ENCODE data around the gene DDX46. TPM values are rescaled to one million over a fixed set of nuclear protein-coding genes. Genes with fewer than 3 reads are reported as not detected.
A peak's percentile ranks its signal among the peaks of the same experiment; 100 is the strongest.

The DDX46 gene
- total RNA-seq, 1 experiment from 2014 or later, result 33.1 TPM

DNA sequence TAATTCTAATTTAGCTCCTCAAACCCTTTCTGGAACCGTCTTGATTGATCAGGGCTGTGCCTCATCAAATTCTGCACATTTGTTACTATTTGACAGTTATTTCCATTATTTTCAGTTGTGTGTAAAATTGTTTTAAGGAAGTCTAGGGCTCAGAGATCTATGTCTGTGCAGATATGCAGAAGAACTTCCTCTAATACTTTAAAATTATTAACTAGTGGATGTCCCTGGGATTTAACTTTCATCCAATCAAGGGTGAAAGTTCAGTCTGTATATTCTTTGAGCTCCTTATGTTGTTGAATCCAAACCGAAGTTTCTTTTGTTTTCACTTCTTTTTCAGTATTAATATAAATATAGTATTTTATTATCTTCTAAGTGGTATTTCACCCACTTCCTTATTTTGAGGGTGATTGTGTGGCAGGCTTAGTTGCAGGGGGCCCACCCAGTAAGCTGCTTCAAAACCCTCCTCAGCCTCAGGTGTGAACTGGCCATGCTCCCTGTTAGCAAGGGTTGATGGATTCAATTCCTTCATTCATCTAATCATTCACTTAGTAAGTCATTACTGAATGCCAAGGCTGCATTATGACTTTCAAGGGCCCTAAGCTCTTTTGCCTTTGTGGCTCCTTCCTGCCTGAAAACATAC lies 22.3 kb upstream of the DDX46 start:
- Histone ChIP-seq H4K20me1 (ENCODE audit: insufficient read depth, low read depth, low read length) (no peaks in the 10 kb centered on the region), H3K9me3 (ENCODE audit: low read length) (no peaks in the 10 kb centered on the region), H3K4me1 (ENCODE audit: low read length) (peaks cover 37% of the 10 kb centered on the region), H3K27me3 (ENCODE audit: low read length) (no peaks in the 10 kb centered on the region), H3K9me2 (replicated peaks; ENCODE audit: insufficient read depth, low read length) (no peaks in the 10 kb centered on the region), H3K4me2 (ENCODE audit: low read depth, low read length, poor library complexity, severe bottlenecking) (peak overlapping the region; percentile 14), H3K36me3 (ENCODE audit: insufficient read depth, low read length) (peaks cover 6% of the 10 kb centered on the region), H3K27ac (ENCODE audit: low read length) (peak overlapping the region; percentile 86), H3K9ac (ENCODE audit: low read length) (peak overlapping the region; percentile 10; the same call in 1 of the 2 replicates), H2AFZ (ENCODE audit: low read length) (peak overlapping the region; percentile 91), H3K79me2 (ENCODE audit: low read length) (peaks cover 29% of the 10 kb centered on the region), H3K4me3 (ENCODE audit: low read length) (no peak overlapping the region)
- DNase-seq, result peak; percentile 59

DNA sequence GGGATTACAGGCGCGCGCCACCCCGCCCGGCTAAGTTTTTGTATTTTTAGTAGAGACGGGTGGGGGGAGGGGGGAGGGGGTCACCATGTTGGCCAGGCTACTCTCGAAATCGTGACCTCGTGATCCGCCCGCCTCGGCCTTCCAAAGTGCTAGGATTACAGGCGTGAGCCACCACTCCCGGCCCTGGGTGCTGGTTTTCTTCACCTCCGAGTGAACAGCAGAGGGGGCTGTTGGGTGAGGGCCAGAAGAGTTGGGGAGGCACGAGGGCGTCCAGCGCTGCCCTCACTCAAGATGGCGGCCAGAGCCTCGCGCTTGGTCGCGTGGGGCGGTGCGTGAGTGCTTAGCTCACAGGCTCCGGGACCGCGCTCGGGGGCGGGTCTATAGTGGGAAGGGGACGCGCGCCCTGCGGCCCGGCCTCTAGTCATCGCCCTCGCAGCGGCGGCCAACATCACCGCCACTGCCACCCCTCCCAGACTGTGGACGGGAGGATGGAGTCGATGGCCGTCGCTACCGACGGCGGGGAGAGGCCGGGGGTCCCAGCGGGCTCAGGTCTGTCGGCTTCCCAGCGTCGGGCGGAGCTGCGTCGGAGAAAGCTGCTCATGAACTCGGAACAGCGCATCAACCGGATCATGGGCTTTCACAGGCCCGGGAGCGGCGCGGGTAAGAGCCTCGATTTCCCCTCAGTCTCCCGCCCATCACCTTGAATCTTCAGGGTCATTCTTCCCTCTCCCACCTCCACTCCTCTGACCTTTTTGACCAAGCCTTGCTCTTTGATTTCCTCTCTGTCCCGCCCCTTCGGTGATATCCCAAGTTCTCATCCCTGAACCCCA lies 20.2 kb upstream of the DDX46 start, which contains the start of gene CAMLG:
Gene CAMLG, plus strand, starts transcription at position 416 of the 830 bp plus-strand sequence. Its CDS starts 73 bp downstream, at position 489.
- H3K4me3 ChIP-seq (ENCODE audit: low read length), result peak within 1 kb of the TSS; percentile 76
- H3K9me2 ChIP-seq (replicated peaks; ENCODE audit: insufficient read depth, low read length), result no peaks in the 10 kb centered on the region
- peak within 1 kb of the TSS; percentile 75 for H3K9ac ChIP-seq (ENCODE audit: low read length)
- no peaks in the 10 kb centered on the region for H4K20me1 ChIP-seq (ENCODE audit: insufficient read depth, low read depth, low read length)
- H3K9me3 ChIP-seq (ENCODE audit: low read length), result no peaks in the 10 kb centered on the region
- H3K36me3 ChIP-seq (ENCODE audit: insufficient read depth, low read length), result peaks cover 19% of the 10 kb centered on the region
- H3K79me2 ChIP-seq (ENCODE audit: low read length), result peaks cover 47% of the 10 kb centered on the region
- H2AFZ ChIP-seq (ENCODE audit: low read length), result peak within 1 kb of the TSS; percentile 66; the same call in 1 of the 2 replicates
- peak; percentile 99 for DNase-seq
- H3K4me1 ChIP-seq (ENCODE audit: low read length), result peaks cover 38% of the 10 kb centered on the region
- peak within 1 kb of the TSS; percentile 3 for H3K27ac ChIP-seq (ENCODE audit: low read length)
- H3K4me2 ChIP-seq (ENCODE audit: low read depth, low read length, poor library complexity, severe bottlenecking), result peak within 1 kb of the TSS; percentile 71
- no peaks in the 10 kb centered on the region for H3K27me3 ChIP-seq (ENCODE audit: low read length)

DNA sequence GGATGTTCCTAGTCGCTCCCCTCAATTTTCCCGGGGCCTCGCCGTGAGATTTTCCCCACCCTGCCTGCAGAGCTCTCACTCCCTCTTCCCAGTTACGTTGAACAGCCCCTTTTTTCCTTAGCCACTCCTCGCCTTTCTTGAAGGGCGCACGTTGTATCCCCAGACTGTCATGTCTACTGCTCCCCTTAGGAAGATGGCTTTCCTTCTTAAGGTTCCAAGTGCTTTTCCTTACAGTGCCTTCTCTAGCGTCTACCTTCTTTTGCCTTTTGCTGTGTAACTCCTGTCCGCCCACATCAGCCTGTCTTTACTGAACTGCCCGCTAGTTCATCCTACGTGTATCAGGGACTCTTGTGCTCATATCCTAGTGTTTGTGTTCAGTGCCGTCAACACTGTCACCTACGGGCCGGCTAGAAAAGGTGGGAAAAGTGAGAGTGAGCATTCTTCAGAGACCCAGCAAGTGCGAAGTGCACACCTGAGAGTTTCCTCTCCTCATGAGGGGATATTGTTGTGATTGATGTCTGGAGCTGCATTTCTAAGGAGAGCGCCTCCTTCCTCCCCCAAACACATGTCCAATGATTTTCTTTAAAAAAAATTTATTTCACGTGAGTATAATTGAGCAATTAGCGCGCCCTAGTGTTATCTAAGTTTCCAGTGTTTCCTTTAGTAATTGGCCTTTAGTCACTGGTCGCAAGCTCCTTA lies 19.5 kb upstream of the DDX46 start:
- Histone ChIP-seq H3K36me3 (ENCODE audit: insufficient read depth, low read length) (peaks cover 23% of the 10 kb centered on the region), H4K20me1 (ENCODE audit: insufficient read depth, low read depth, low read length) (no peaks in the 10 kb centered on the region), H3K4me2 (ENCODE audit: low read depth, low read length, poor library complexity, severe bottlenecking) (peak overlapping the region; percentile 71), H3K9ac (ENCODE audit: low read length) (peak overlapping the region; percentile 75), H3K4me3 (ENCODE audit: low read length) (peak overlapping the region; percentile 76), H3K79me2 (ENCODE audit: low read length) (peaks cover 54% of the 10 kb centered on the region), H3K9me2 (replicated peaks; ENCODE audit: insufficient read depth, low read length) (no peaks in the 10 kb centered on the region), H3K9me3 (ENCODE audit: low read length) (no peaks in the 10 kb centered on the region), H3K27me3 (ENCODE audit: low read length) (no peaks in the 10 kb centered on the region), H3K27ac (ENCODE audit: low read length) (peak overlapping the region; percentile 3), H2AFZ (ENCODE audit: low read length) (no peak overlapping the region), H3K4me1 (ENCODE audit: low read length) (peaks cover 38% of the 10 kb centered on the region)
- peak; percentile 78 for DNase-seq

DNA sequence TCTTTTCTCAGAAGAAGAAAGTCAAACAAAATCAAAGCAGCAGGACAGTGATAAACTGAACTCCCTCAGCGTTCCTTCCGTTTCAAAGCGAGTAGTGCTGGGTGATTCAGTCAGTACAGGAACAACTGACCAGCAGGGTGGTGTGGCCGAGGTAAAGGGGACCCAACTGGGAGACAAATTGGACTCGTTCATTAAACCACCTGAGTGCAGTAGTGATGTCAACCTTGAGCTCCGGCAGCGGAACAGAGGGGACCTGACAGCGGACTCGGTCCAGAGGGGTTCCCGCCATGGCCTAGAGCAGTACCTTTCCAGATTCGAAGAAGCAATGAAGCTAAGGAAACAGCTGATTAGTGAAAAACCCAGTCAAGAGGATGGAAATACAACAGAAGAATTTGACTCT lies 17.5 kb upstream of the DDX46 start:
- Histone ChIP-seq H3K79me2 (ENCODE audit: low read length) (peaks cover 60% of the 10 kb centered on the region), H3K9me2 (replicated peaks; ENCODE audit: insufficient read depth, low read length) (no peaks in the 10 kb centered on the region), H3K4me1 (ENCODE audit: low read length) (peaks cover 35% of the 10 kb centered on the region), H3K4me2 (ENCODE audit: low read depth, low read length, poor library complexity, severe bottlenecking) (no peak overlapping the region), H2AFZ (ENCODE audit: low read length) (no peak overlapping the region), H4K20me1 (ENCODE audit: insufficient read depth, low read depth, low read length) (no peaks in the 10 kb centered on the region), H3K27me3 (ENCODE audit: low read length) (no peaks in the 10 kb centered on the region), H3K4me3 (ENCODE audit: low read length) (no peak overlapping the region), H3K9ac (ENCODE audit: low read length) (no peak overlapping the region), H3K9me3 (ENCODE audit: low read length) (no peaks in the 10 kb centered on the region), H3K36me3 (ENCODE audit: insufficient read depth, low read length) (peaks cover 23% of the 10 kb centered on the region), H3K27ac (ENCODE audit: low read length) (no peak overlapping the region)
- DNase-seq, result no peak

DNA sequence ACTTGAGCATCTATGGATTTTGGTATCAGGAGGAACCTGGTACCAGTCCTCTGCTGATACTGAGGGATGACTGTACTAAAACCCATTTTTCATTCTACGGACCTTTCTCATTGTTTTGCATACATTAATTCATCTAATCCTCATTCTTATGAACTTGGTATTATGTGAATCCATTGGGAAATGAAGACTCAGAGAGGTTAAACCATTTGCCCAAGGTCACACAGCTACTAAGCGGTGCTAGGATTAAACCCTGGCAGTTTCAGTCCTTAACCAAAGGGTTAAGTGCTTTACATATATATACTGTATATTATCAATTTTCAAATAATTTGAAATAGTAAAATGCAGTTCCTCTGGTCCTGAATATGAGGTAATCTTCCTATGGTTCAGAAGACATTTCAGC lies 16.4 kb upstream of the DDX46 start:
- no peak overlapping the region for H3K4me3 ChIP-seq (ENCODE audit: low read length)
- H3K27ac ChIP-seq (ENCODE audit: low read length), result no peak overlapping the region
- H3K4me2 ChIP-seq (ENCODE audit: low read depth, low read length, poor library complexity, severe bottlenecking), result no peak overlapping the region
- H2AFZ ChIP-seq (ENCODE audit: low read length), result no peak overlapping the region
- H4K20me1 ChIP-seq (ENCODE audit: insufficient read depth, low read depth, low read length), result no peaks in the 10 kb centered on the region
- H3K9me2 ChIP-seq (replicated peaks; ENCODE audit: insufficient read depth, low read length), result no peaks in the 10 kb centered on the region
- H3K9ac ChIP-seq (ENCODE audit: low read length), result no peak overlapping the region
- H3K79me2 ChIP-seq (ENCODE audit: low read length), result peaks cover 60% of the 10 kb centered on the region
- H3K4me1 ChIP-seq (ENCODE audit: low read length), result peaks cover 26% of the 10 kb centered on the region
- H3K9me3 ChIP-seq (ENCODE audit: low read length), result no peaks in the 10 kb centered on the region
- H3K36me3 ChIP-seq (ENCODE audit: insufficient read depth, low read length), result peaks cover 23% of the 10 kb centered on the region
- no peak for DNase-seq
- no peaks in the 10 kb centered on the region for H3K27me3 ChIP-seq (ENCODE audit: low read length)

DNA sequence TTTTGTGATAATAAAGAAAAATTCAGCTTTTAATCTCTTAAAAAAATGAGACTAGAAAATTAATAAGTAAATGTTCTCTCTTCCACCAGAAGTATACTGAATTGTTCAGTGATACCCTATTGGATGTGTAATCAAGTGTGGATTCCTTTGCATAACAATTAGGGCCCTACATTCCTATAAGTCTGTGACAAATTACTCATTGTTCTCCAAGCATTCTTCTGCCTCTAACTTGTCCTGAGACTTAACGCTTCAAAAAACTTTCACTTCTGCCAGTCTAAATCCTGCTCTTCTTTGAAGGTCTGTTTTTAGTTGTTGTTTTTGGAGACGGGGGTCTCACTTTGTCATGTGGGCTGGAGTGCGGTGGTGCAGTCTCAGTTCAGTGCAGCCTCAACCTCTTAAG lies 9.2 kb upstream of the DDX46 start:
- no peaks in the 10 kb centered on the region for H3K9me3 ChIP-seq (ENCODE audit: low read length)
- H3K9me2 ChIP-seq (replicated peaks; ENCODE audit: insufficient read depth, low read length), result no peaks in the 10 kb centered on the region
- H2AFZ ChIP-seq (ENCODE audit: low read length), result no peak overlapping the region
- peaks cover 9% of the 10 kb centered on the region; the same call in 1 of the 2 replicates for H3K36me3 ChIP-seq (ENCODE audit: insufficient read depth, low read length)
- DNase-seq, result no peak
- no peak overlapping the region for H3K4me2 ChIP-seq (ENCODE audit: low read depth, low read length, poor library complexity, severe bottlenecking)
- H3K27me3 ChIP-seq (ENCODE audit: low read length), result no peaks in the 10 kb centered on the region
- H3K9ac ChIP-seq (ENCODE audit: low read length), result no peak overlapping the region
- peaks cover 14% of the 10 kb centered on the region for H3K4me1 ChIP-seq (ENCODE audit: low read length)
- H4K20me1 ChIP-seq (ENCODE audit: insufficient read depth, low read depth, low read length), result no peaks in the 10 kb centered on the region
- H3K27ac ChIP-seq (ENCODE audit: low read length), result peak overlapping the region; percentile 41
- no peak overlapping the region for H3K4me3 ChIP-seq (ENCODE audit: low read length)
- H3K79me2 ChIP-seq (ENCODE audit: low read length), result peaks cover 4% of the 10 kb centered on the region

DNA sequence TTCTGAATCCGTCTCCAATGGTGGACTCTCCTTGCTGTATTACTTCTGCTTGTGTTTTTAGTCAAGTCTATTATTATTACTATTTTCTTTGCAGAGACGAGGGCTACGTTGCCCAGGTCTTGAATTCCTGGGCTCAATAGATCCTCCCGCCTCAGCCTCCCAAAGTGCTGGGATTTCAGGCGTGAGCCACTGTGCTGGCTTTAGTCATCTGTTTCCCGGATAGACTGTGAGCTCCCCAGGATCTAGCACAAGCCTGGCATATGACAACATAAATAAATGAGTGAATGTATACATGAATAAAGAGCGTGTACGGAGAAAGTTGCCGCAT lies 439 bp upstream of the DDX46 start:
- Histone ChIP-seq H2AFZ (ENCODE audit: low read length) (peak overlapping the region; percentile 84), H3K4me1 (ENCODE audit: low read length) (peaks cover 26% of the 10 kb centered on the region), H3K36me3 (ENCODE audit: insufficient read depth, low read length) (peaks cover 4% of the 10 kb centered on the region; the same call in 1 of the 2 replicates), H3K4me2 (ENCODE audit: low read depth, low read length, poor library complexity, severe bottlenecking) (peak overlapping the region; percentile 80), H3K9ac (ENCODE audit: low read length) (peak overlapping the region; percentile 69), H3K27me3 (ENCODE audit: low read length) (no peaks in the 10 kb centered on the region), H3K9me3 (ENCODE audit: low read length) (no peaks in the 10 kb centered on the region), H3K9me2 (replicated peaks; ENCODE audit: insufficient read depth, low read length) (no peaks in the 10 kb centered on the region), H3K79me2 (ENCODE audit: low read length) (peaks cover 43% of the 10 kb centered on the region), H3K4me3 (ENCODE audit: low read length) (peak overlapping the region; percentile 98), H3K27ac (ENCODE audit: low read length) (peak overlapping the region; percentile 16; the same call in 1 of the 2 replicates), H4K20me1 (ENCODE audit: insufficient read depth, low read depth, low read length) (peaks cover 9% of the 10 kb centered on the region; the same call in 1 of the 2 replicates)
- no peak for DNase-seq

All from Karpas-422 (cell line).